Measurements from ENCODE around the gene FOS.

- TF ChIP-seq CTCF (conservative IDR thresholded peaks at IDR 0.05 in 1 of 2, IDR thresholded peaks at IDR 0.05 in 1 of 2; ENCODE audit: extremely low read depth in 1 of 2, insufficient read depth in 1 of 2, low read depth in 1 of 2, low read length in 2 of 2), result no peak
- TF ChIP-seq EZH2 (IDR thresholded peaks at IDR 0.05; ENCODE audit: borderline replicate concordance, low read length), result no peak
Observed at GRCh38 chr14:75258079-75258802, 20.4 kb upstream of the FOS start.

Measured in mammary epithelial cell (primary cell).